HG03039 (cell line): ENCODE data around the gene SCAMP5.

Experiments used
- ATAC-seq: cut with Tn5 transposase; IDR thresholded peaks from one replicate; pipeline ENCODE4 v1.9.1; 2021; ENCODE audit warnings: mild to moderate bottlenecking, moderate library complexity; ENCODE audit not compliant: unreplicated experiment

The SCAMP5 gene

GRCh38 chr15:75044258-75044878 is 49.0 kb downstream of the SCAMP5 start:
- no peak for ATAC-seq

- no peak for ATAC-seq
These were observed 50.1 kb downstream of the SCAMP5 start for GRCh38 chr15:75045332-75046015.

DNA sequence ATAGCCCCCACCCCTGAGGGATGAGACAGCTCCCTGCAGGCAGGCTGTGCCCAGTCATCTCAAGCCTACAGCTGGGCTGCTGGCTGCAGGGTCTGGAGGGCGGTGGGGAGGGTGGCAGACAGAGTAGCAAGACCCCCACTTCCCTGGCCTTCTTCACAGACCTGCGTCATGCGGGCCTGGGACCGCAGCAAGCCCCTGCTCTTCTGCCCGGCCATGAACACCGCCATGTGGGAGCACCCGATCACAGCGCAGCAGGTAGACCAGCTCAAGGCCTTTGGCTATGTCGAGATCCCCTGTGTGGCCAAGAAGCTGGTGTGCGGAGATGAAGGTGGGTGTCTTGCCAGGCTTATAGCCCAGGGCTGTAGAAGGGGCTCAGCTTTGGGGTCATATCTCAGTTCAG is 53.0 kb downstream of the SCAMP5 start:
- no peak for ATAC-seq

GRCh38 chr15:75049392-75049791 is 54.0 kb downstream of the SCAMP5 start:
- no peak for ATAC-seq

- ATAC-seq: no peak
These were observed 54.9 kb downstream of the SCAMP5 start for GRCh38 chr15:75050283-75050682.

DNA sequence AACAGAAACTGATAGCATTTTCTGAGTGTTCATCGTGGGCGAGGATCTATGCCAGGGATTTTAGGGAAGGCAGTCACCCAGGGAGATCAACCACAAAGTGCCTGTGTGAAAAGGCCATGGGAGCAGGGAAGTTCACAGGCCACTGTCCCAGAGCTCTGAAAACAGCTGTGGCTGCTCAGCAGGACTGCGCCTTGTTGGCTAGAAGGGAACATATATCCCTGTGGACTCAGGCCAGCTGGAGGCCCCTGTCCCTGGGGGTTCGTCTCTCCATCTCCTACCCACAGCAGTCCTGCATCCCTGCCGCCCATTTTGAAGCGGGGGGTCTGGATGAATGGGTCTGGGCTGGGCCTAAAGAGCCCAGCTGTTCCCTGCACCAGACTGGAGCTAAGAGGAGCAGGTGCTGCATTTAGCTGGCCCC is 55.8 kb downstream of the SCAMP5 start:
- ATAC-seq: no peak

GRCh38 chr15:75051711-75052110 is 56.3 kb downstream of the SCAMP5 start:
- no peak for ATAC-seq

DNA sequence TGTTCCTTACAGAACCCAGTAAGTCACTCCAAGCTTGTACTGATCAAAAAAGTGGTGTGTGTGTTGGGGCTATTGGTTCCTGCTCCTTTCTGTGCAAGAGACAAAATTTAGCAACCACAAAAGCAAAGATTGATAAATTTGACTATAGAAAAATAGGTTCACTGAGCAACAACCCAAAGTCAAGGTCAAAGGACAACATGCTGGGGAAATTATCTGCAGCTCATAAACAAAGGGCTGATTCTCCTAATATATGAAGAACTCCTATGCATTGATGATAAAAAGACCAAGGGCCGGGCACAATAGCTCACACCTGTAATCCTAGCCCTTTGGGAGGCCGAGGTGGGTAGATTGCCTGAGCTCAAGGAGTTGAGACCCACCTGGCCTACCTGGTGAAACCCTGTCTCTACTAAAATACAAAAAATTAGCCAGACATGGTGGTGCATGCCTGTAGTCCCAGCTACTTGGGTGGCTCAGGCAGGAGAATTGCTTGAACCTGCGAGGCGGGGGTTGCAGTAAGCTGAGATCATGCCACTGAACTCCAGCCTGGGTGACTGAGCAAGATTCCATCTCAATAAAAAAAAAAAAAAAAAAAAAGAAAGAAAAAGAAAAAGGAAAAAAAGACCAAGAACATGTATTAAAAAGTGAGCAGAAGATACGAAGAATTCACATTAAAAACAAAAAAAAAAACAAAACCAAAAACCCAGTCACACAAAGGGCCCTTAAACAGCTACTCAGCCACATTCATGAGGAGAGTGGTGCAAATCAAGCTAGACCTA is 57.8 kb downstream of the SCAMP5 start:
- ATAC-seq: no peak

- no peak for ATAC-seq
These were observed 58.4 kb downstream of the SCAMP5 start for GRCh38 chr15:75053748-75054125.

DNA sequence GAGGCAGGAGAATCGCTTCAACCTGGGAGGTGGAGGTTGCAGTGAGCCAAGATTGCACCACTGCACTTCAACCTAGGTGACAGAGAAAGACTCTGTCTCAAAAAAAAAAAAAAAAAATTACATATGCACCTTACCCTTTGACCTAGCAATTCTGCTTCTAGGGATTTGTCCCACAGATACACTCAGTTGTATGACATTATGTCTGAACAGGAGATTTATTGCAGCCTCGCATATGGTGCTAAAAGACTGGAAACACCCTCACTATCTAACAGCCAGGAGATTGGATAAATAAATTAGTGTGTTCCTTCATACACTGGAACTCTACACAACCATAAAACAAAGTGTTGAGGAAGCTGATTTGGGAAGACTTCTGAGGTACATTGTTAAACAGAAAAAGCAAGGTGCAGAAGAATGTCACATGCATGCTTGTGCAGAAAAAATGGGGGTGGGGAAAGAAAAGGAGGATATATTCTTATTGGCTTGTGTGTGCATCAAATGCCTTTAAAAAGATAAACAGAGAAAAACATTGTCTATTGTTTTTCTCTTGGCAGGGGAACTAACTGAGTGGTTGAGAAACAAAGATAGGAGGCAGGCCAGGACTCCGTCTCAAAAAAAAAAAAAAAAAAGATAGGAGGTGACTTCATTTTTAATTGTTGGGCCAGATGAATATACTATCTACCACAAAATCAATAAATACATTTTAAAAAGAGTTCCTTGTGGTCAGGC is 59.0 kb downstream of the SCAMP5 start:
- no peak for ATAC-seq

- ATAC-seq: no peak
These were observed 60.7 kb downstream of the SCAMP5 start for GRCh38 chr15:75056036-75056435.

- ATAC-seq: no peak
These were observed 63.0 kb downstream of the SCAMP5 start for GRCh38 chr15:75058127-75058905.

DNA sequence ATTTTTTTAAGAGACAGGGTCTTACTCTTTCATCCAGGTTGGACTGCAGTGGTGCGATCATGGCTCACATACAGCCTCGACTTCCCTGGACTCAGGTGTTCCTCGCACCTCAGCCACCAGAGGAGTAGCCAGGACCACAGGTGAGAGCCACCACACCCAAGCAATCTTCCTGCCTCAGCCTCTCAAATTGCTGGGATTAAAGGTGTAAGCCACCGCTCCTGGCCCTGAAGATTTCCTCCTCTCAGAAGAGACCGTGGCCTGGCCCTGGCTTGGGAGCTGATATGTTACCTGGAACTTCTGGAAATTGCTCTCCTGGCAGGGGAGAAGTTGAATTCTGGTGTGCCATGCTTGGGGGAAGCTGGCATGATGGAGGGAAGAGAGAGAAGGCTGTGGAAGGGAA is 64.2 kb downstream of the SCAMP5 start:
- no peak for ATAC-seq

- no peak for ATAC-seq
These were observed 65.9 kb downstream of the SCAMP5 start for GRCh38 chr15:75061272-75061671.

DNA sequence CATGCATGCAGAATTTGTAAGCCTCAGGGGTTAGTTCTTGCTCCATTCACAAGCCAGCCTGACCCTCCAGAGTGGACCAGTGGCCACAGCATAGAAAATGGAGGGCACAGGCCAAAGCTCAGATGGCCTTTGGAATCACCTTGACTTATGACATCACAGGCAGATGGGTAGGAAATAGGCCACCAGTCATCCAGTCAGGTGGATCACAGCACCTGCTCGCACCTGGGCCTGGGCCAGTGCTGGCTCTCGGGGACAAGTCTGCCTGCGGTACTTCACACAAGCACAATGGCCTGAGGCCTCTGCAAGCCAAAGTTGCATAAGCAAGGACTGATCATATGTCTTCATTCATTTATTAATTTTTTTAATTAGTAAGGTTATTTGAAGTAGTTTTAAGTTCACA is 67.3 kb downstream of the SCAMP5 start:
- no peak for ATAC-seq

DNA sequence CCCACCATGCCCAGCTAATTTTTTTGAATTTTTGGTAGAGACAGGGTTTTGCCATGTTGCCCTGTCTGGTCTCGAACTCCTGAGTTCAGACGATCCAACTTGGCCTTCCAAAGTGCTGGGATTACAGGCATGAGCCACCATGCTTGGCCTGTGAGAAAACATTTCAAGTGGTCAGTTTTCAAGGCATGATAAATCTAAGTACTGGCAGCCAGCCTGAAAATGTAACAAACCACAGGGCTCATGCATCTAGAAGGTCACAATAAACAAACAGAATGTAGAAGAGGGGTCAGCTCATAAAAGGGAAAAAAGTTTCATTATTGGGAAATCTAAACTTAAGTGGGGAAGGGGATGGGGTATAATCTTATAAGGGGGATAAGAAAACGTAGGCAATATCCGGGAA is 68.0 kb downstream of the SCAMP5 start:
- no peak for ATAC-seq

GRCh38 chr15:75063889-75064288 is 68.5 kb downstream of the SCAMP5 start:
- no peak for ATAC-seq

DNA sequence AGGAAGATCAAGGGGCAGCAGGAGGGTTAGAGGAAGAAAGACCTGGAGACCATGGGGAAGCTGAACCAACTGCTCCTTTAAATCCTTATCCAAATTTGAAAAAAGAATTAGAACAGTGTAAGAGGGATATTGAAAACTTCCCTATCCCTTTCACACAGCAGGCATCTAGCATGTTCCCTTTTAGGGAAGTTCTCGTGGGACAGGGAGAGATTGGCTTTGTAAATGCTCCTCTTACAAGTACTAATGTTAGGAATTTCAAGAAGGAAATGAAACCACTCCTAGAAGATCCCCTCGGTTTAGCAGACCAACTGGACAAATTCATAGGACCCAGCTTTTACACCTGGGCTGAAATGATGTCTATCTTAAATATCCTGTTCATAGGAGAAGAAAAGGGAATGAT is 69.5 kb downstream of the SCAMP5 start:
- ATAC-seq: no peak

GRCh38 chr15:75065467-75065850 is 70.1 kb downstream of the SCAMP5 start:
- no peak for ATAC-seq

- ATAC-seq: no peak
These were observed 70.6 kb downstream of the SCAMP5 start for GRCh38 chr15:75065851-75066509.
